Measurements from ENCODE around the gene TFF3.

DNA sequence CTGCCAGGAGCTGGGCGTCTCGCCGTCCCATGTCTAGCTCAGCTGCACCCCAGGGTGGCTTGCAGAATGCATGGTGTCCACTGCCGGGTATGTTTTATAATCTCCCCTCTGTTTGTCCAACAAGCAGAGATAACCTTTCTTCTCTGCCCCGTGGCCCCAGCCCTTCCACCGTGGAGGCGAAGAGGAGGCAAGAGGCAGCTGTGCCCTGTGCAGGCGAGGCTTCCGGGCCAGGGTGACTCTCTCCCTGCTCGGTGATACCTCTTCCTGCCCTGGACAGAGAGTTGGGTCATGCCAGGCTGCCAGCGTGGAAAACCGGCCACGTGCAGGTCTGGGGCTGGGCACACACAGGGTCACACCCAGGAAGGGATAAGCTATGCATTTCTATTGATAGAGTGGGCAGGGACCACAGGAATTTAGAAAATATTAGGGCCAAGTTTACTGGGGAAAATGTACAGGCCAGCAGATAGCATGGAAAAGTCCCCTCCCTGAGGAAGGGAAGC lies 35.8 kb upstream of the TFF3 start, which contains the start of gene TFF2:
- TF ChIP-seq YY1 (IDR thresholded peaks at IDR 0.05; ENCODE audit: insufficient read depth, insufficient read length) = no peak
- TF ChIP-seq SUZ12 (IDR thresholded peaks at IDR 0.05; ENCODE audit: extremely low read depth, insufficient read depth, insufficient read length) = no peak

All from NT2/D1 (cell line).